GM12801 (cell line): ENCODE results near the gene DTNBP1.

ENCODE experiments used
- TF ChIP-seq, protein P1 (sequence below): IDR thresholded peaks from one replicate; pipeline ENCODE4 v1.5.1; 2011; ENCODE audit warnings: control low read depth; ENCODE audit not compliant: insufficient read length; ENCODE audit errors: extremely low read depth

DTNBP1 gene

DNA sequence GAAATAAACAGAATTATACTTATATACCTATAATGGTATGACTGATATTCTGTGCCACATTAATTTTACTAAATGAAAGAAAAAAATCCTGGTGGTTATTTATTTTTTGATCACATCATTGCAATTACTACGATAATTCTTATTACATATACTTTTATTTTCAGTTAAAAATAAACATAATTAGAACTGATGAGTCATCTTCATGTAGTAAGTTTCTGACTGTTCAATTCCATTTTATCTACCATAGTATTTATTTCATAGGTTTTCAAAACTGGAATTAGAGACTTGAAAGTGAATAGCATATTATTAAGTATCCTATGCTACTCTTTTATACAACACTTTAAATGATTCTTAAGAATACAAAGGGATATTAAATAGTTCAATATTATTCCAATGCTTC is 80.3 kb downstream of the DTNBP1 start:
- TF ChIP-seq, protein P1, sequence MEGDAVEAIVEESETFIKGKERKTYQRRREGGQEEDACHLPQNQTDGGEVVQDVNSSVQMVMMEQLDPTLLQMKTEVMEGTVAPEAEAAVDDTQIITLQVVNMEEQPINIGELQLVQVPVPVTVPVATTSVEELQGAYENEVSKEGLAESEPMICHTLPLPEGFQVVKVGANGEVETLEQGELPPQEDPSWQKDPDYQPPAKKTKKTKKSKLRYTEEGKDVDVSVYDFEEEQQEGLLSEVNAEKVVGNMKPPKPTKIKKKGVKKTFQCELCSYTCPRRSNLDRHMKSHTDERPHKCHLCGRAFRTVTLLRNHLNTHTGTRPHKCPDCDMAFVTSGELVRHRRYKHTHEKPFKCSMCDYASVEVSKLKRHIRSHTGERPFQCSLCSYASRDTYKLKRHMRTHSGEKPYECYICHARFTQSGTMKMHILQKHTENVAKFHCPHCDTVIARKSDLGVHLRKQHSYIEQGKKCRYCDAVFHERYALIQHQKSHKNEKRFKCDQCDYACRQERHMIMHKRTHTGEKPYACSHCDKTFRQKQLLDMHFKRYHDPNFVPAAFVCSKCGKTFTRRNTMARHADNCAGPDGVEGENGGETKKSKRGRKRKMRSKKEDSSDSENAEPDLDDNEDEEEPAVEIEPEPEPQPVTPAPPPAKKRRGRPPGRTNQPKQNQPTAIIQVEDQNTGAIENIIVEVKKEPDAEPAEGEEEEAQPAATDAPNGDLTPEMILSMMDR: no peak

DNA sequence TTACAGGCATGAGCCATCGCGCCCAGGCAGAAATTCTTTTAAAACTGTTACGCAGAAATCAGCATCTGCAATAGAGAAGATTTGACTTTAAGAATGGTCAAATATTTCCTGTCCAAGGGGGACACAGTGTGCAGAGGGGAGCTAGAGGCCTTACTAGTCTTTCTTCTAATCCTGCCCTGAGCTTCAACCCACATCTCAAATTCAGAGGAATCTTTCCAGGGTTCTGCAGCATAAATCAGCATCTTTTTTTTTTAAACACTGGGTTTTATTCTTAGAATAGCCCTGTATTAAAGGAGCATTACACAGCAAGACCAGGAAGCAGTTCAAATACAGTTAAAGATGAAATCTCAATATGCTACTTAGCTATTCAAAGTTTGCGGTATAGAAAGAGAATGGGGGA is 81.1 kb downstream of the DTNBP1 start:
- TF ChIP-seq, protein P1: no peak

DNA sequence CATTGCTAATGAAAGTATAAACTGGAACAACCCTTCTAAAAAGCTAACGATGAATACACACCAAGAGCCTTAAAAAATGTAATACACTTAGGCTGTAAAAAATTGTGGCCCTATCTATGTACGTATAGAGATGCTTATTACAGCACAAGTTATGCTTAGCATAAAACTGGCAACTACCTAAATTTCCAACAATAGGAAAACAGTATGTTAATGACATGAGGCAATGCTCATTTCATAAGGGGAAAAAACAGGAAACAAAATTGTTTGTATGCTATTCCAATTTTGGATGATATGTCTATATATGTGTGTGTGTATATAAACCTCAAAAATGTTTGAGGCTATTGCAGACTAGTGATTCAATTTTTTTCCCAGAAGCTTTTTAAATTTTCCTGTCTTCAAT is 82.5 kb downstream of the DTNBP1 start:
- TF ChIP-seq, protein P1: no peak

DNA sequence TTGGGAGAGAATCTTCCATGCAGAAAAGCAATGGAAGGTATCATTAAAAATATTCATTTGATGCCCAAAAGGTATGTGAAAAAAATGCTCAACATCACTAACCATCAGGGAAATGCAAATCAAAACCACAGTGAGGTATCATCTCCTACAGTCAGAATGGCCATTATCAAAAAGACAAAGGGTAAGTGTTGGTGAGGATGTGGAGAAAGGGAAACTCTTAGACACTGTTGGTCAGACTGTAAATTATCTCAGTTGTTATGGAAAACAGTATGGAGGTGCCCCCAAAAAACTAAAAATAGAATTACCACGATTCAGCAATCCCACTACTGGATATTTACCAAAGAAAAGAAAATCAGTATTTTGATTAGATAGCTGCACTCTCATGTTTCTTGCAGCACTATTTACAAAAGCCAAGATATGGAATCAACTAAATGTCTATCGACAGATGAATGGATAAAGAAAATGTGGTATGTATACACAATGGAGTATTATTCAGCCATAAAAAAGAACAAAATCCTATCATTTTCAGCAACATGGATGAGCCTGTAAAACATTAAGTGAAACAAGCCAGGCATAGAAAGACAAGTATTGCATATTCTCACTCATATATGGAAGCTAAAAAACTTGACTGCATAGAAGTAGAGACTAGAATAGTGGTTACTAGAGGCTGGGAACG is 84.0 kb downstream of the DTNBP1 start:
- TF ChIP-seq, protein P1: no peak

DNA sequence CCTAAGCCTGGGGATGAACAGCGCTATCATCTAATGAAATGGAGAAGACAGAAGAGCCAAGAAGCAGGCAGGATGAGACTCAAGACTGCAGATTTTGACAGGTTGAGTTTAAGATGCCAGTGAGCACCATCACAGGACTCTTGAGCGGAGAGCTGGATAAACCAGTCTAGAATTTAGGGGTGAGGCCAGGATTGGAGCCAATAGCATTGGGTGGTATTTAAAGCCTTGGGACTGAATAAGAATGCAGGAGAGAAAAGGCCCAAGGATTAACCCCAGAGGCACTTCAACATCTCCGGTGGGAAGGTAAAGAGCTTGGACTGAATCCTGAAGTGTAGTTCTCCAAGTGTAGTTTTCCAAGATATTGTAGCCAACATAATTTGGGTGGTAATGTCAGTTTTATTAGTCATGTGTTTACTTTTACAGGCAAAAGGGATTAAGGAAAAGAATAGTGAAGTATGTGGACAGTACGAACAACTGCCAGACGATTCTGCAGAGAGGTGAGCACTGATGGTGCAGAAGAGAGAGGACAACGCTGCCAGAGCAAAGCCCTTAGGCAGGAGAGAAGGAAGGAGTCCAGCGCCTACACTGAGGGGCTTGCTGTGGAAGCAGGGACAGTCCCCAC is 85.2 kb downstream of the DTNBP1 start:
- TF ChIP-seq, protein P1: no peak

DNA sequence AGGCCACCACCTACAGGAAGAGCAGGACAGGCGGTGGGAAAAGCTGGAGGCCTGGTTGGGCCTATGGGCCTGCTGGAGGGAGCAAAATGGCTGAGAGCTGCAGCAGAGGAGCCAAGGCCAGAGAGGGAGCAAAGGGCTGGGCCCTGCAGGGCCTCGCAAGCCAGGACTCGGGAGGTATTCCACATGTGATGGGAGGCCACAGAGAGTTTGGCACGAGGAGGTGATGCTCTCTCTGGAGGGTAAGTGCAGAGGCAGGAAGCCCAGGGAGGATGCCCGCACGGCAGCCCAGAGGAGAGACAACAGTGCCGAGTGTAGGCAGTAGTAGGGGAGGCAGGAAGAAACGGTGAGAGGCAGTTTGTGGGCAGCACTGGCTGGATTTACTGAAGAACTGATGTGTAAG is 85.7 kb downstream of the DTNBP1 start:
- TF ChIP-seq, protein P1: no peak

DNA sequence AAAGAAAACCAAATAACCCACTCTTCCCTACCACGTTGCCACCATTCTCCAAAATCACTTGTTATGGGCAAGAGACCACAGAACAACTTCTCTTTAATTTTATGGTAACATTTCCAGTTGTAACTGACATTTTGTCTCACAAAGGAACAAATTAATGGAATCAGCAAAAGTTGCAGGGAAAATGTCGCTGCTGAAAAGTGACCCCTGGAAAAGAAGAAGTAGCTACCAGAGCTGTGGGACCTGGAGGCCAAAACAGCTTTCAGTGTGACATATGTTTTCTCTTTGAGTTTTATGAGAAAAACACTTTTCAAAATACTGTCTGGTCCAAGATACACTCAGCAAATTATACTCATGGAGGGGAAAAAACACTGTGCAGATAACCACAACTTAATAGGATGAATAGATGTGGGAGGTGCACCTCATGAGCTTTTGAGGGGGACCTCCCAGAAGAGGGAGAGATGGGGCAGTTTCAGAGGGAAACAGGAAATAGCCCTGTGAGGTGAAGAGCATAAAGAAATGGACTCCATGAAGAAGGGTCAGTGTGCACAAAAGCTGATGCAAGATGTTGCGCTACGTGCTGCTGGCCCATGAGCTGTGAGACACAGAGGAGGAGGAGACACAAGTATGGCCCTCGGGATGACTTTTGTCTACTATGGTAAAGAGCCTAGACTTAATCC is 87.3 kb downstream of the DTNBP1 start:
- TF ChIP-seq, protein P1: no peak
